ES-I3 (cell line): ENCODE results near the gene WDR20.
"Not testable (repeated sequence)": the region's sequence is repeated elsewhere in the genome, so short reads cannot be mapped to it uniquely, and the experiment has no call there.

Source experiments
- H3K36me3 ChIP-seq: 2 replicates; pipeline ENCODE4 v1.6.1; 2013; ENCODE audit warnings: mild to moderate bottlenecking, low read length, control low read depth, moderate library complexity; ENCODE audit not compliant: insufficient read depth
- H3K4me1 ChIP-seq: 2 replicates; pipeline ENCODE4 v1.6.1; 2013; ENCODE audit warnings: mild to moderate bottlenecking, control low read depth, low read length; ENCODE audit not compliant: insufficient read depth
- H3K9ac ChIP-seq: 2 replicates; pipeline ENCODE4 v1.6.1; 2013; ENCODE audit warnings: low read depth, mild to moderate bottlenecking, low read length, moderate library complexity
- H3K9me3 ChIP-seq: 2 replicates; pipeline ENCODE4 v1.6.1; 2013; ENCODE audit warnings: mild to moderate bottlenecking, low read length, moderate library complexity; ENCODE audit not compliant: control insufficient read depth, insufficient read depth

WDR20 gene

DNA sequence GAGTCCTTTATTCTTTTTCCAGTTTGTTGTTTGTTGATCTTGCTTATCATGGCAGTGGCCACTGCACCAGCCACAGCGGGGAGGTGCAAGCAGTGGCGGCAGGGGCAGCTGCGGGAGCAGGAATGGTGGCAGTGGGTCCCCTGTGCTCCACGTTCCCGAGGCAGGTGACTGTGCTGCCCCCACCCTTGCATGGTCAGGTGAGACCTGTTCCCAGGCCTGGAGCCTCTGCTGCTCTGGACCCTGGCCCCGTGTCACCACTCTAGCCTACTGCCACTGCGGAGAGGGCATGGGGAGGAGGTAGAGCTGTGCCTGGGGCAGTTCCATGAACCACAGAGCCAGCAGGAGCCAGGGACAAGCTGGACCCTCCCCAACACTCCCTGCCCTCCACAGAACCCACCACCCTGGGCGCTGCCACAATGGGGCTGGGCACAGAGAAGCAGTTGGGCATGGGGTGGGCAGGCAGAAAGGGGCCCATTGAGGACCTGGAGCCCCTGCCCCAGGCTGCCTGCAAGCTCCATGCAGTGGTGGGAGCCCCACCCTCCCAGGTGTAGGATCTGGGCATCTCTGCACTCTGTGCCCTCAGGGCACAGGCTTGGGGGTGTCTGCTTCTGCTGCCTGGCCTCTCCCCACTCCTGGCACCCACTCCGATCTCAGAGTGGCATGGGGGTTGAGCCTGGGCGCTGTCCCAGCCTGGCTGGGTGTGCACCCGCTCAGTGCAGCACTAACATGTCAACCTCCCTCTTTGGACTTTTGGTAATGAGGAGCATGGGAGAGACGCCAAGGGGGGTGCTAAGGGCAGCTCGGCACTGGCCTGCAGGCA, 23.1 kb upstream of the WDR20 start:
- no peaks in the 10 kb centered on the region for H3K36me3 ChIP-seq
- H3K9me3 ChIP-seq: no peaks in the 10 kb centered on the region; the same call in 1 of the 2 replicates
- H3K9ac ChIP-seq: no peak overlapping the region
- H3K4me1 ChIP-seq: peaks cover under 1% of the 10 kb centered on the region; the same call in 1 of the 2 replicates

DNA sequence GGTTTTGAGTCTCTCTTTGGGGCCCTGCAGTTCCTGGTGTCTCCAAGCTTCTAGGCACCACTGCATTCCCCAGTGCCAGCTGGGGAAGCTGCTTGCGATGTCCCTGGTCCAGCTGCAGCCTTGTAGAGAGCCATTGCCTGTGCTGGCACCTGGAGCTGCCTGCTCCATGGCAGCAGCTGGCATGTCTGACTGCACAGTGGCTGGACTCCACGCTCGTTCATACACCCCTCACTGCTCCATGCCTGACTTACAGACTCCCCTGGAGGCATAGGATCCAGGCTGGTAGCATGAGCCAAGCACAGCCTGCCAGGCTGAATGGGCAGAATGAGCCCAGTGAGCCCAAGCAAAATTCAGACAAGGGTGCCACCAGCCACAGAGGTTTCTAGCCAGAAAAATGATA, 21.8 kb upstream of the WDR20 start:
- H3K9me3 ChIP-seq: no peaks in the 10 kb centered on the region
- no peaks in the 10 kb centered on the region for H3K36me3 ChIP-seq
- no peak overlapping the region for H3K9ac ChIP-seq
- H3K4me1 ChIP-seq: peaks cover 4% of the 10 kb centered on the region; the same call in 1 of the 2 replicates

DNA sequence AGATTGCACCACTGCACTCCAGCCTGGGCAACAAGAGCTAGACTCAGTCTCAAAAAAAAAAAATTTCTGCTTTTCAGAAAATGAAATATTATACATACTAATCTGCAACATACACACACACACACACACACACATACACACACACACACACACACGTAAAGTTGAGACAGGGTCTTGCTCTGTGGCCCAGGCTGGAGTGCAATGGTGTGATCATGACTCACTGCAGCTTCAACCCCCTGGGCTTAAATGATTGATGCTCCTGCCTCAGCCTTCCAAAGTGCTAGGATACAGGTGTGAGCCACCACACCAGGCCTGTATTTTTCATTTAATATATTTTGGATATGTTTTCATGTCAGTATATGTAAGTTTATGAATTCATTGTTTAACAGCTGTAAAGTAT, 18.8 kb upstream of the WDR20 start:
- no peak overlapping the region for H3K9ac ChIP-seq
- H3K9me3 ChIP-seq: no peaks in the 10 kb centered on the region
- H3K4me1 ChIP-seq: peaks cover 15% of the 10 kb centered on the region

DNA sequence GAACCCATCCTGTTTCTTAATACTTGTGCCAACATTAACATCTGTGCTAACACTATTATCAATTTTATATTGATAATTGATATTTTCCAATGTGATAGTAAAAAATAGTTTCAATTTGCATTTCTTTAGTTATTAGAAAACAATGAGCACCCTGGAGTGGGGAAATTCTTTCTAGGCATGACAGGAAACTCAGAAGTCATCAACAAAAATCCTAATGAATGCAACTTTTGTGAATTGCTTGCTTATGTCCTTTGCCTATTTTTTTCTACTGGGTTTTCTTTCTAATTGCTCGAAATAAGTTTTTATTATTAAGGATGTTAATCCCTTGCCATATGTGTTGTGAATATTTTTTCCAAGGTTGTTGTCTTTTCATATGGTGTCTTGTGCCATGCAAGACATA, 18.1 kb upstream of the WDR20 start:
- H3K36me3 ChIP-seq: no peaks in the 10 kb centered on the region
- H3K9me3 ChIP-seq: no peaks in the 10 kb centered on the region
- no peak overlapping the region for H3K9ac ChIP-seq
- H3K4me1 ChIP-seq: peaks cover 20% of the 10 kb centered on the region

More for the DNA sequence above, 18.8 kb upstream of the WDR20 start:
- no peaks in the 10 kb centered on the region for H3K36me3 ChIP-seq

DNA sequence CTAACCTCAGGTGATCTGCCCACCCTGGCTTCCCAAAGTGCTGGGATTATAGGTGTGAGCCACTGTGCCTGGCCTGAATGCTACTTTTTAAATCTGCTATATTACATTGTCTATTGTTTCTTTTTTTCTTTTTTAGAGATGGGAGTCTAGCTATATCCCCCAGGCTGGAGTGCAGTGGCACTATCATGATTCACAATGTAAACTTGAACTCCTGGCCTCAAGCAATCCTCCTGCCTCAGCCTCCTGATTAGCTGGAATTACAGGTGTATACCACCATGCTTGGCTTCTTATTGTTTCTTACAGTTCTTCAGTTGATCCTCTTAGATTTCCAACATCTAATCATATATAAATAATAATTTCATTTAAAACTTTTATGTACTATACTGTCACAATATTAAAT, 15.3 kb upstream of the WDR20 start:
- no peak overlapping the region for H3K9ac ChIP-seq
- peaks cover 28% of the 10 kb centered on the region for H3K4me1 ChIP-seq
- no peaks in the 10 kb centered on the region for H3K36me3 ChIP-seq
- H3K9me3 ChIP-seq: no peaks in the 10 kb centered on the region

DNA sequence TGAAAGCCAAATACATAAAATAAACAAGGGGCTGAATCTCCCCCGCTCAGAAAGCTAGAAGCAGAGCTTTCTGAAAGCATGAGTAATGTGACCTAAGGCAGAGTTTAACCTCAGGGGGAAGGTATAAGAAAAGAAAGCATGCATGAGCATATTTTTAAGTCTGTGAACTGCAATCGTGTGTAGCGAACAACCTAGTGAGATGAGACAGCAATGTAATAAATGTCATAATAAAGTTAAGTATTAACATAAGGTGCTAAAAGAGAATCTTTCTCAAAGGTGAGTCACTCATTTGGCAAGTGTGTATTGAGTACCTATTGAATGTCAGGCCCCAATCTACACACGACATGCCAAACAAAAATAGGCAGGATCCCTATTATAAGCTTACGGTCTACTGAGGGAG, 14.2 kb upstream of the WDR20 start:
- H3K9me3 ChIP-seq: no peaks in the 10 kb centered on the region
- H3K9ac ChIP-seq: no peak overlapping the region
- H3K4me1 ChIP-seq: peaks cover 28% of the 10 kb centered on the region
- H3K36me3 ChIP-seq: no peaks in the 10 kb centered on the region

DNA sequence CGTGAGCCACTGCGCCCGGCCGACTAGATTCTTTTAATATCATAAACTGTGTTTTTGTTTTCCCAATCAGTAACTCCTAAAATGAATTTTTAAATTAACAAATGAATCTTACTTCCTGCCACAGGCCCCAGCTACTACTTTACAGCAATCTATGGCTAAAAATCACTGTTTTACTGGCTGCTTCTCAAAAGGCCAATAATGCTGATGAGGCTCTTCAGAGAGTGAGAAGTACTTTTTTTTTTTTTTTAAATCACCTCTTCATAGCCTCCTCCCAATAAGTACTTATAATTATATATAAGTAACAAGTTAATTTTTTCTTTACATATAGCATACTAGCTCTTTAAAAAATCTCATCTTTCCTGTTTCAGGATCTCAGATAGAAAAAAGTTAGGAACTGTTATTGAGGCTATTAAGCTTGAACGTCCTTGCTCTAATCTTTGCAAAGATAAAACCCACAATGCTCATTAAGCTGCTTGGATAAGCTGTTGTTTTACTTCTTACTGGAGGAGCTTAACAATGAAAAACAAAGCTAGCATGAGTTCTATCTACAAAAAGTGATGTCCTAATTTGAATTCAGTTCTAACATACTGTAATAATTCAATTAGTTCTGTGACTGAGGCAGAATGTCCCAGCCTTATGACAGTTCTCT, 12.8 kb upstream of the WDR20 start:
- H3K36me3 ChIP-seq: no peaks in the 10 kb centered on the region; the same call in 1 of the 2 replicates
- no peaks in the 10 kb centered on the region for H3K9me3 ChIP-seq
- H3K4me1 ChIP-seq: peaks cover 25% of the 10 kb centered on the region
- H3K9ac ChIP-seq: peak overlapping the region; percentile 48

DNA sequence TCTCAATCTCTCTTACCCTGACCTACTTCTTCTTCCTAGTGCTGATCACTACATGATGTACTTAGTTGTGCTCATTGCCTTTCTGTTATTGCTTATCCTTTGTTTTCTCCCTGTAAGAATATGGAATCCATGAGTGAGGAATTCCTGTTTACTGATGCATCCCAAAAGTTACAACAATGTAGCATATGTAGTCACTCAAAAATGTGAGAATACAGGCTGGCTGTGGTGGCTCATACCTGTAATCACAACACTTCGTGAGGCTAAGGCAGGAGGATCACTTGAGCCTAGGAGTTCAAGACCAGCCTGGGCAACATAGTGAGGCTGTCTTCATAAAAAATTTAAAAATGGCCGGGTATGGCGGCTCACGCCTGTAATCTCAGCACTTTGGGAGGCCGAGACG, 8.0 kb upstream of the WDR20 start:
- Histone ChIP-seq H3K36me3 (no peaks in the 10 kb centered on the region; the same call in 1 of the 2 replicates), H3K9me3 (no peaks in the 10 kb centered on the region)

DNA sequence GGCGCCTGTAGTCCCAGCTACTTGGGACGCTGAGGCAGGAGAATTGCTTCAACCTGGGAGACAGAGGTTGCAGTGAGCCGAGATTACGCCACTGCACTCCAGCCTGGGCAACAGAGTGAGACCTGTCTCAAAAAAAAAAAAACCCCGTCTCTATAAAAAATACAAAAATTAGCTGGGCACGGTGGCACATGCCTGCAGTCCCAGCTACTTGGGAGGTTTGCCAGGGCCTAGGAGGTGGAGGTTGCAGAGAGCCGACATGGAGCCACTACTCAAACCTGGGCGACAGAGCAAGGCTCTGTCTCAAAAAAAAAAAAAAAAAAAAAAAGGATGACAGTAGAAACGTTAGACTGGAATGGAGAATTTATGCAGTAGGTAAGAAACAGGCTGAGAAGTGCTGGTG, 5.7 kb upstream of the WDR20 start:
- H3K9ac ChIP-seq, H3K36me3 ChIP-seq, H3K4me1 ChIP-seq, H3K9me3 ChIP-seq: not testable (repeated sequence)

More for the DNA sequence above, 8.0 kb upstream of the WDR20 start:
- Histone ChIP-seq H3K9ac (no peak overlapping the region), H3K4me1 (0 out of 2 replicates have a peak, but pooled peaks cover 7% of the 10 kb centered on the region)

DNA sequence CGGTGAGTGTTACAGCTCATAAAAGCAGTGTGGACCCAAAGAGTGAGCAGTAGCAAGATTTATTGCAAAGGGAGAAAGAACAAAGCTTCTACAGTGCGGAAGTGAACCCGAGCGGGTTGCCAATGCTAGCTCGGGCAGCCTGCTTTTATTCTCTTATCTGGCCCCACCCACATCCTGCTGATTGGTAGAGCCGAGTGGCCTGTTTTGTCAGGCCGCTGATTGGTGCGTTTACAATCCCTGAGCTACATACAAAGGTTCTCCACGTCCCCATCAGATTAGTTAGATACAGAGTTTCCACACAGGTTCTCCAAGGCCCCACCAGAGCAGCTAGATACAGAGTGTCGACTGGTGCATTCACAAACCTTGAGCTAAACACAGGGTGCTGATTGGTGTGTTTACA, 5.0 kb upstream of the WDR20 start:
- H3K9me3 ChIP-seq, H3K36me3 ChIP-seq, H3K4me1 ChIP-seq, H3K9ac ChIP-seq: not testable (repeated sequence)

DNA sequence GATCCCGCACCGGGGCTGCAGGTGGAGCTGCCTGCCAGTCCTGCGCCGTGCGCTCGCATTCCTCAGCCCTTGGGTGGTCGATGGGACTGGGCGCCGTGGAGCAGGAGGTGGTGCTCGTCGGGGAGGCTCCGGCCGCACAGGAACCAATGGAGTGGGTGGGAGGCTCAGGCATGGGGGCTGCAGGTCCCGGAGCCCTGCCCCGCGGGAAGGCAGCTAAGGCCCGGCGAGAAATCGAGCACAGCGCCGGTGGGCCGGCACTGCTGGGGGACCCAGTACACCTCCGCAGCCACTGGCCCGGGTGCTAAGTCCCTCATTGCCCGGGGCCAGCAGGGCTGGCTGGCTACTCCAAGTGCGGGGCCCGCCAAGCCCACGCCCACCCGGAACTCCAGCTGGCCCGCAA, 4.2 kb upstream of the WDR20 start:
- H3K9me3 ChIP-seq, H3K9ac ChIP-seq, H3K36me3 ChIP-seq, H3K4me1 ChIP-seq: not testable (repeated sequence)

DNA sequence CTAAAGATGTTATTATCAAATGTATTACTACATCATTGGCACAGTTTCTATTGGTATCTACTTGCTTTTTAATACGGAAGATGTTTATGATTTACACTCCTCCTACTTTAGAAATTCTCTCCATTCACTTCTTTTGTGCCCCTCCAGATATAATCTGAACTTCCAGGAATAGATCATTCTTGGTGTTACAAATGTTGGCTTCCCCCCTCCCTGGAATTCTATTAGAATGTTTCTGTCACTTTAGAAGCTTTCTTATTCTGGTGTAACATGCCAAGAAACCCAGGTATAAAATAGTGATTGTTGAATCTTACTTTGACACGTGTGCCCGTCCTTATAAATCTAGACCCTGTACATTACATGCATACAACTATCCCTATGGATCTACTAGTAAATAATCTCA, 1.2 kb upstream of the WDR20 start:
- H3K36me3 ChIP-seq: no peaks in the 10 kb centered on the region
- peaks cover 11% of the 10 kb centered on the region; the same call in 1 of the 2 replicates for H3K4me1 ChIP-seq
- H3K9ac ChIP-seq: peak overlapping the region; percentile 86
- no peaks in the 10 kb centered on the region for H3K9me3 ChIP-seq

DNA sequence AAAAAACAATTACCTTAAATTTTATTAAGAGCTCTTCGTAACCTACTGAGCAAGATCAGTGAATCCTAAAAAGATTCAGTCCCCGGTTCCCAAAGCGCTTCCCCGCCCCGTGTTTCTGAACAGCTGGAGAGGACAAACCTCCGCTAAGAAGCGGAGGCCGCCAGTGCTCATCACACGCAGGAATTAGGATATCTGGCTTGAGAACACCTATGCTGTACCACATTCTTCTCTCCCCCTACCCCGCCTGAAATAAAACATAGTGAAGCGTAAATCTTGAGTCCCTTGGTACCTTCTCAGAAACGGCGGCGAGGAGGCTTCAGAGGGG, 774 bp upstream of the WDR20 start:
- Histone ChIP-seq H3K9me3 (no peaks in the 10 kb centered on the region), H3K9ac (peak overlapping the region; percentile 86), H3K36me3 (no peaks in the 10 kb centered on the region), H3K4me1 (peaks cover 11% of the 10 kb centered on the region; the same call in 1 of the 2 replicates)

DNA sequence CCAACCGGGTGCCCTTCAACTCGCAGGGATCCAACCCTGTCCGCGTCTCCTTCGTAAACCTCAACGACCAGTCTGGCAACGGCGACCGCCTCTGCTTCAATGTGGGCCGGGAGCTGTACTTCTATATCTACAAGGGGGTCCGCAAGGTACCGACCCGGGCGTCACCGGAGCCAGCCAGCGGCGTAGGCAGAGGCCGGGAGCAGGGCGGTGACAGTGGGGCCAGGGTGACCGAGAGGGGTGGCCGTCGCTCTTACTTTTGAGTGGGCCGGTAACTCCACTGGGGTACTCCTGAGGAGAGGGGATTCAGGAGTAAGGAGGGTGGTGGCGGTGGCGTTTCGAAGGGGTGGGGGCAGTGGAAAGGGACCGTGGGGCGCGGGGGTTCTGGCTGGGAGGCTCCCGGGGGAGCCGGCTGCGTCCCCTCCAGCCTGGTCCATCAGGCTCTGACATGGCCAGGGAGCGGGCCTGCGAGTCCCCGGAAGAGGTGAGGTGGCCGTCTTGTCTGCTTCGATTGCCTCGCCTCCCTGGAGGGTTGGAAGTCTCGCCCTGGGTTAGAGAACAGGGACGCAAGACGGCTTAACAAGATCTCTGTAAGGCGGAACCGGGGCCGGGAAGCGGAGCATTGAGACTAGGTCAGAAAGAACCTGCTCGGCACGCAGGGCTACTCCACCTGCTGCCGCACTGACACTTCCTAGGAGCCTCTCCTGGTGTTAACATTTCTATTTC, 491 bp downstream of the WDR20 start:
- Histone ChIP-seq H3K36me3 (no peaks in the 10 kb centered on the region), H3K4me1 (peaks cover 11% of the 10 kb centered on the region; the same call in 1 of the 2 replicates), H3K9me3 (no peaks in the 10 kb centered on the region), H3K9ac (peak overlapping the region; percentile 86)
